Tibial artery (tissue), 4 donors: ENCODE results near the gene GSDME.
"Not testable (repeated sequence)": the region's sequence is repeated elsewhere in the genome, so short reads cannot be mapped to it uniquely, and the experiment has no call there.

Experiments
- DNase-seq, 2 donors: peaks; one replicate each; pipeline ENCODE4 v3.0.0-alpha.2; 2019
- H3K27ac ChIP-seq, 2 donors: fragments of 200-600 bp; sonication (generic) in 1 of 2; 1 replicate in 1 of 2; 2 replicates in 1 of 2; pipeline ENCODE4 v1.5.1; 2018 to 2019; ENCODE audit warnings: mild to moderate bottlenecking in 1 of 2
- H3K27me3 ChIP-seq, 2 donors: fragments of 200-600 bp; sonication (generic) in 1 of 2; one replicate each; pipeline versions ENCODE4 v1.5.1 to v1.6.0; 2016 to 2019
- H3K36me3 ChIP-seq, 3 donors: fragments of 200-600 bp; sonication (generic) in 2 of 3; one replicate each; pipeline ENCODE4 v1.5.1; 2016 to 2019; ENCODE audit warnings: mild to moderate bottlenecking in 2 of 3
- H3K4me1 ChIP-seq, 4 donors: fragments of 200-600 bp; sonication (generic) in 2 of 4; 1 replicate in 3 of 4; 2 replicates in 1 of 4; pipeline ENCODE4 v1.5.1; 2016 to 2019
- H3K4me3 ChIP-seq, 2 donors: fragments of 200-600 bp; sonication (generic) in 1 of 2; 1 replicate in 1 of 2; 2 replicates in 1 of 2; pipeline ENCODE4 v1.5.1; 2018 to 2019; ENCODE audit warnings: mild to moderate bottlenecking in 2 of 2
- H3K9me3 ChIP-seq, 3 donors: fragments of 200-600 bp; sonication (generic) in 1 of 3; one replicate each; pipeline ENCODE4 v1.5.1; 2016 to 2019
- intact Hi-C: fragments of 100-400 bp; cut with DNase I; formaldehyde crosslinking; loops from one replicate; pipeline ENCODE4 v1.15.0; 2023; ENCODE audit warnings: low total_unique reads
- TF ChIP-seq, protein P1 (sequence below), 2 experiments: fragments of 200-600 bp in 1 of 2; fragments of 450-650 bp in 1 of 2; IDR thresholded peaks; one replicate each; pipeline ENCODE4 v1.5.1; 2017 to 2019; ENCODE audit warnings: antibody characterized with exemption in 2 of 2, mild to moderate bottlenecking in 1 of 2, moderate library complexity in 1 of 2

Gene GSDME

DNA sequence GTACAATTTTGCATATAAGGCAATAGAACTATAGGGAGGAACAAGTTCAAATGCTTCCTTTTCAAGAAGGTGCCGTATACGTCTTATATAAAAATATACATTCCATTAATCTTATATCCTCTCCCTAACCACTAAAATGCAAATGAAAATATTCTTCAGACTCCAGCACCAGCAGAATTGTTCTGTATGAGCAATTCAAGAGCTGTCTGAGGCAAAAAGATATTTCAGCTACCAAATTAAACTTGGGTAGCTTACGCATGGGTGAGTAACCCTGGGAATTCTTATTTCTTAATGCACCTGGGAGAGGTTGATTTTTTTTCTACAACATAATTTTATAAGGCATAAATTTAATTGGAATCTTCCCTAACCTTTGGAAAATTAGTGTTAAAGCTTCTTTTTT lies 42.2 kb upstream of the GSDME start:
- no peak overlapping the region for H3K27ac ChIP-seq
- DNase-seq, result no peak
- intact Hi-C loops, result no loop called here

DNA sequence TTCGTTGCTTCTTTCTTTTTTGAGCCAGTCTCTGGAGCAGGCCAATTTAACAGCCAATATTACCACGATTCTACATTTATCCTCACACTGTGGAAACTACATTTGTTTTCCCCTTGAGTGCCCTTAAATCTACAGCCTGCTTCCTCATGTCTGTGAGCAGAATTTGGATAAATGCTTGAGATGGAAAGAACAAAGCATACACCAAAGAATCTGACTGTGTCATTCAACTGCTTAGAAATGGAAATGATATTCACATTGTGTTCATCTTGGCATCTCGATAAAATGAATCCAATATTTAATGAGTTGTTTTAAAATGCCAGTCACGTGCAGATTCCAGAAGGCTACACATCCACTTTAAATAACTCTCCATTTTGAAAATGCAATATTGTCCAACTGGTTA lies 41.0 kb upstream of the GSDME start:
- no peaks in the 10 kb centered on the region for H3K36me3 ChIP-seq
- TF ChIP-seq, protein P1, sequence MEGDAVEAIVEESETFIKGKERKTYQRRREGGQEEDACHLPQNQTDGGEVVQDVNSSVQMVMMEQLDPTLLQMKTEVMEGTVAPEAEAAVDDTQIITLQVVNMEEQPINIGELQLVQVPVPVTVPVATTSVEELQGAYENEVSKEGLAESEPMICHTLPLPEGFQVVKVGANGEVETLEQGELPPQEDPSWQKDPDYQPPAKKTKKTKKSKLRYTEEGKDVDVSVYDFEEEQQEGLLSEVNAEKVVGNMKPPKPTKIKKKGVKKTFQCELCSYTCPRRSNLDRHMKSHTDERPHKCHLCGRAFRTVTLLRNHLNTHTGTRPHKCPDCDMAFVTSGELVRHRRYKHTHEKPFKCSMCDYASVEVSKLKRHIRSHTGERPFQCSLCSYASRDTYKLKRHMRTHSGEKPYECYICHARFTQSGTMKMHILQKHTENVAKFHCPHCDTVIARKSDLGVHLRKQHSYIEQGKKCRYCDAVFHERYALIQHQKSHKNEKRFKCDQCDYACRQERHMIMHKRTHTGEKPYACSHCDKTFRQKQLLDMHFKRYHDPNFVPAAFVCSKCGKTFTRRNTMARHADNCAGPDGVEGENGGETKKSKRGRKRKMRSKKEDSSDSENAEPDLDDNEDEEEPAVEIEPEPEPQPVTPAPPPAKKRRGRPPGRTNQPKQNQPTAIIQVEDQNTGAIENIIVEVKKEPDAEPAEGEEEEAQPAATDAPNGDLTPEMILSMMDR (IDR thresholded peaks at IDR 0.05), result no peak
- intact Hi-C loops, result no loop called here
- no peak overlapping the region for H3K4me3 ChIP-seq
- no peak overlapping the region for H3K27ac ChIP-seq
- no peaks in the 10 kb centered on the region for H3K9me3 ChIP-seq
- H3K27me3 ChIP-seq, result peaks cover 0 to 2% of the 10 kb centered on the region in 2 donors
- no peak for DNase-seq
- no peaks in the 10 kb centered on the region for H3K4me1 ChIP-seq

More for the DNA sequence above, 42.2 kb upstream of the GSDME start:
- Histone ChIP-seq H3K9me3 (no peaks in the 10 kb centered on the region), H3K36me3 (no peaks in the 10 kb centered on the region), H3K27me3 (peaks cover 0 to 2% of the 10 kb centered on the region in 2 donors), H3K4me1 (no peaks in the 10 kb centered on the region), H3K4me3 (no peak overlapping the region)
- TF ChIP-seq, protein P1 (IDR thresholded peaks at IDR 0.05), result no peak

DNA sequence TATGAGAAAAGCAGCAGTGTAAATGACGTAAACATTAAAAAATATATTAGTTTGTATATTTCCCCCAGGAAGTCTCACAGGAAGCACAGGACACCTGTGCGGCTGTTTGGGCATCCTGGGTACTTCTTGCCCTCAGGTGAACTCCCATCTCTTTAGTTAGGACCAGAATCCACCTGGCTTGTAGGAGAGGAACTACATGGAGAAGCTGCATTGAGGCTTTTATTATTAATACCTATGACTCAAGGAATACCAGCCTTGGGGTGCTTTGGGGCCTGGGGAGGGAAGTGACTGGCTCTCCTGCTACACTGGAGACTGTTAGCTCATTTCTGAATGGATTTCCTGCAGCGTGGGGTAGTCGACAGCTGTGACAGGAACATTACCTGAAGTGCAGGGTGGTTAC lies 40.0 kb upstream of the GSDME start:
- intact Hi-C loops, result no loop called here
- TF ChIP-seq, protein P1 (IDR thresholded peaks at IDR 0.05), result no peak
- no peak overlapping the region for H3K4me3 ChIP-seq
- H3K36me3 ChIP-seq, result no peaks in the 10 kb centered on the region
- H3K27ac ChIP-seq, result no peak overlapping the region
- peaks cover 0 to 2% of the 10 kb centered on the region in 2 donors for H3K27me3 ChIP-seq
- no peak for DNase-seq
- no peaks in the 10 kb centered on the region for H3K4me1 ChIP-seq
- H3K9me3 ChIP-seq, result no peaks in the 10 kb centered on the region

DNA sequence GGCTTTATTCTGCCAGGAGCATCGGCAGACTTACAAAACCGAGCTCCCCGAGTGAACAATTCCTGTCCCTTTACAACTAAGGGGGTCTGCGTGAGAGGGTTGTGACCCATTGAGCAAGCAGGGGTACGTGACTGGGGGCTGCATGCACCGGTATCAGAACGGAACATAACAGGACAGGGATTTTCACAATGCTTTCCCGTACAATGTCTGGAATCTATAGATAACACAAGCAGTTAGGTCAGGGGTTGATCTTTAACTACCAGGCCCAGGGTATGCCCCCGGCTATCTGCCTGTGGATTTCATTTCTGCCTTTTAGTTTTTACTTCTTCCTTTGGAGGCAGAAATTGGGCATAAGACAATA lies 38.1 kb upstream of the GSDME start:
- Histone ChIP-seq H3K4me1 (no peaks in the 10 kb centered on the region), H3K27me3 (peaks cover 0 to 2% of the 10 kb centered on the region in 2 donors), H3K4me3 (no peak overlapping the region), H3K9me3 (no peaks in the 10 kb centered on the region), H3K36me3 (no peaks in the 10 kb centered on the region), H3K27ac (no peak overlapping the region)
- TF ChIP-seq, protein P1 (IDR thresholded peaks at IDR 0.05), result no peak
- intact Hi-C loops, result no loop called here
- DNase-seq, result no peak

DNA sequence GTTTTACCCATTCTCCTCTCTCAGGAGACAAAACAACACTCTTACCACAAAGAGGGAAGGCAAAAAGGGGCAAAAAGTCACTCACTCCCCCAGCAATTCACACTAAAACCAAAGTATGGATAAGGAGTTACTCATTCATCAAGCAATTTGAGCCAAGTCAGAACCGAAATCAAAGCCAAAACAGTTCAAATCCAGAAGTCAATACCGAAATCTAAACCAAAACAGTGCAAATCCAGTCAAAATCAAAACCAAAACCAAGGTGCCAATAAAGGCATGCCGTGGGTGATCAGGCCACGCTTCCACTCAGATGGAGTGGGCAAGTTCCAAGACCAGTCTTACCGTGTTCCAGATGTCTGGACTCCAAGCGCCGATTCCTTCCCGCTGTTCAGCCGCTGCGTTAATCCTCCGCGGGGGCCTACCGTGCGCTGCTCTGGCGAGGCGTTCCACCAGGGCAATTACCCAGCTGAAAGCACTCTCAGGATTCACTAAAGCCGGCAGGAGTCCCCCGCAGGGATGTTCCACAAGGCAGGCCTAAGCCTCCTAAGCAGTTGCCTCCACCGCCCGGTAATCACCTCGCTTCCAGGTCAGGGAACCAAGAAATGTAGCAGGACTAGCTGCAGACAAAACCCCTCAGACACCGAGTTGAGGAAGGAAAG lies 37.6 kb upstream of the GSDME start:
- H3K36me3 ChIP-seq, DNase-seq, intact Hi-C loops, H3K9me3 ChIP-seq, H3K4me3 ChIP-seq, H3K27me3 ChIP-seq, H3K4me1 ChIP-seq, H3K27ac ChIP-seq: not testable (repeated sequence)

DNA sequence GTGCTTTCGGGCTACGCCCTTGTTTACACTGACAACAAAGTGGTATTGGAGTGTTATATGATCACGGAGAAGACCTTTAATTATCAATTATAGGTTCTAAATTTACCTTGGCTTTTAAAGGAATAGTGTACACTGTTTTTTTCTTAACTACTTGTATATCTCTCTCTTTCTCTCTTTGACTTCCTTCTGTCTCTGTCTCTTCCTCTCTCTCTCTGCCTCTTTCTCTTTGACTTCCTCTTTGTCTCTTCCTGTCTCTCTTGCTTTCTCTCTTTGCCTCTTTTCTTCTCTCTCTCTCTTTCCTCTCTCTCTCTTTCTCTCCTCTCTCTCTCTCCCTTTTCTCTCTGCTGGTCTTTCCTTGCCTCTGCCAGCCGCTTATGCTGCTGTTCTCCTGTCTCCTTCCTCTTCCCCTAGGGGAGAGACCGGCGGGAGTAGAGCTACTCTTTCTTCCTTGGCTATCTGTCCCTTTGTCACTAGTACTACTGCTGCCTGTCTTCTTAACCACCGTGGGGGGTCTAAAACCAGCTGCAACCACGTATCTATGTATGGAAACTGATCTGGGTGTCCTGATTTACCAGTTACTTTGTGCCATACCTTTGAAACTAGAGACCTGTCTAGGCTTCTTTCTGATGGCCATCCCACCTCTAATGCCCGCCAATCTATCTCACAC lies 36.9 kb upstream of the GSDME start:
- no peak for DNase-seq
- H3K4me3 ChIP-seq, result no peak overlapping the region
- no peak overlapping the region for H3K27ac ChIP-seq
- peaks cover 0 to 2% of the 10 kb centered on the region in 2 donors for H3K27me3 ChIP-seq
- intact Hi-C loops, result no loop called here
- H3K4me1 ChIP-seq, result no peaks in the 10 kb centered on the region
- TF ChIP-seq, protein P1 (IDR thresholded peaks at IDR 0.05), result no peak
- no peaks in the 10 kb centered on the region for H3K36me3 ChIP-seq
- H3K9me3 ChIP-seq, result no peaks in the 10 kb centered on the region
